Stimulated activated CD4-positive, alpha-beta T cell treated with anti-CD3 and anti-CD28 coated beads, Interleukin-12 subunit alpha, Interleukin-12 subunit beta, amount 100 ng/mL, for 4 hours (primary cell): ENCODE measurements around the gene EVA1C.
"Not testable (repeated sequence)": the region's sequence is repeated elsewhere in the genome, so short reads cannot be mapped to it uniquely, and the experiment has no call there.

Experiments
- DNase-seq: peaks from one replicate; pipeline ENCODE4 v3.0.0-alpha.2; 2020

Gene EVA1C

GRCh38 chr21:32426066-32426465, 13.6 kb downstream of the EVA1C start:
- no peak for DNase-seq

- no peak for DNase-seq
These were observed 14.1 kb downstream of the EVA1C start for GRCh38 chr21:32426592-32427051.

DNA sequence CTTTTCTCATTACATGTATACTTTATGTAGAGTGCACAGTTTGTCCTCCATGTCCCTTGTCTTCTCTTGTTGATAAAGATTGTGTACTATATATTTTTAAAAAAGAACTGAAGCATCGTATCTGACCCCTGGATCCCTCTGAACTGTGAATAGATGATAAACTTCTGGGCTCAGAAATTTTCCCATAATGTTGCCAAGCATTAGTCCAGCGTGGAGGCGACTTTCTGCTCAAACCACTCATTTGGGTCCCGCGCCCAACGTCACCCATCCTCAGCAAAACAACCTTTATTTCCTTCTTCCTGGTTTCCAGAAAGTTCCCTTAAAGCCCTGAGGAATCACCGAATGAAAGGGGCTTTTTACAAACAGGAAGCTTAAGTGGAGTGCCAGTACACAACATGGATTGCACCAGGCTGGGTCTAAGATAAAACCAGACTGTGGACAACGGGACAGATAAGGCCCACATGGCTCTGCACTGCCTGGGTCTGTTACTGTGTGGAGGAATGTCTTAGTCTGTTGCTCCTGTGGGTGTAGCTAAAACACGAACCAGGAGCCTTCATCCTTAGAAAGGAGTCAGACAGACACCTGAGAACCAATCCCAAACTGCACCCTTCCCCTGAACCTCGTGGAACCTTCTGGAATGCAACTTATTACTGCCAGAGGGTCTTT, 15.6 kb downstream of the EVA1C start:
- no peak for DNase-seq

DNA sequence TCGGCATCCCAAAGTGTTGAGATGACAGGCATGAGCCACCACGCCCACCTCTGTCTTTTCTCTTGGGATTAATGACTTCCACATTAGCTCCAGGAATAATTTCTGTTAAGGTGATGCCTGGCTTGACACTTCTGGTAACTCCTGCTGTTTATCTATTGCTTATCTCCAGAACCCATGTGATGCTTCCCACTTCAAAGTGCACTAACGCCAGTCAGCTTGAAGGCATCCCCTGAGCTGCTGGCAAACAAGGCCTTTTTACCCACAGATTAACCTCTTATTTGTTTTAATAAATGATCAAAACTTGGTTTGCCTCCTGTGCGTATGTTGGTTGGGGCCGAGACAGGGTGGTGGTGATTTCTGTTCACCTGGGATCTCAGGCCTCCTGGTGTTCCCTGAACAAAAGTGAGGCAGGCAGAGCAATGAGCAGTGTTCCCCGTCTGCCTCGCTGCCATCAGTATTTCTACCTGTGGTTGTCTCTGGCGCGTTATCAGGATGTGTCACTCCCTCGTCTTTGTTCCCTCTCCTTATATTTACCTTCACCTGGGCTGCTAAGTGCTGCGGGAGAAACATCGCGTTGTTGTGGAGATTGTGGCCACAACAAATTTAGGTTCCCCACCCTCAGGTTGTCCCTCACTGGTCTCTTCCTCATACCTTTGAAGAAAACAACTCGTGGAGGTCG, 20.6 kb downstream of the EVA1C start:
- DNase-seq = not testable (repeated sequence)

GRCh38 chr21:32437729-32438128, 25.2 kb downstream of the EVA1C start:
- no peak for DNase-seq

DNA sequence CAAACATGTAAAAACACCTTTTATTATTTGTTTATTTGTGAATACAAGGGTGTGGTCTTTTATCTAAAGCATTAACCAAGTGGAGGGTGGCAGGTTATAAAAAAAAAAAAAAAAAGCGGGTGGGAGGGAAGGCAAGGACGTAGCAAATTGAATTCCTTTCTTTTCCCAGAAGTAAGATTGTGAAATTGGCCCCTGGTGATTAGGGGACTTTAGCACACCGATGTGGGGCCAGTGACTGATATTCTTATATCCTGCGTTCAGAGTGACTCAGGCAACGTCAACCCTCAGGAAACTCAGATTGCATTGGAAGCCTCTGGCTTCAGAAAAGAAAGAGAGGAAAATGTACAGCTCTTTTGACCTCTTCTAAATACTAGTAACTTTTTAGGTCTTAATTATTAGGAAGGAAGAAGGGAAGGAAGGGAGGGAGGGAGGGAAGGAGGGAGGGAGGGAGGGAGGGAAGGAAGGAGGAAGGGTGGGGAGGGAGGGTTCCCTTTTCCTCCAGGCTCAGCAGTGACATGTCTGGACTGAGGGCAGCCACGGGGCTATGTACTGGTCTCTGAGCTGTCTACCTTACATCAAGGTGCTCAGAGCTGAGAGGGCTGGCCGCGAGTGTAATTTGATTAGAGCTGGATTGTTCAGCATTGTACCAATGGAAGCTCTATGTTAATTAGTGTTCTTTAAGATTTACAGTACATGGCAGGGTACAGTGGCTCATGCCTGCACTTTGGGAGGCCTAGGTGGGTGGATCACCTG, 30.2 kb downstream of the EVA1C start:
- DNase-seq = no peak

- no peak for DNase-seq
These were observed 32.6 kb downstream of the EVA1C start for GRCh38 chr21:32445101-32445500.

DNA sequence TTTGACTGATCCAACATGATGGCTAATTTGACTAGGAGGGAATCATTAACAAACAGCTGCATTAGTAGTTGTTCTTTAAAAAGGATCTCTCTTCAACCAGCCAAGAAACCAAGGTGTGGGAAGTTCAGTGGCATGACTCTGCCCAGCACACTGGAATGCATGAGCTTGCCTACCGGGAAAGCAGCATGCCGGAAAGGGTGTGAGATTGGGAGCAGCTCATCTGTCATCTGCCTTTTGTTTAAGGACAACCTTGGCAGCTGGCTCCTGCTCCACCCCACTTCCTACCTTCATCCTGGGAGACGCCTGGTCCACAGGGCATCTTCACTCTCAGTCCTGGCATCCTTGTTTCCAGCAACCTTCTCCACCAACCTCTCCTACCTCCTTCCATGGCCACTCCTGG, 33.9 kb downstream of the EVA1C start:
- not testable (repeated sequence) for DNase-seq

- DNase-seq = no peak
These were observed 34.7 kb downstream of the EVA1C start for GRCh38 chr21:32447224-32447623.

DNA sequence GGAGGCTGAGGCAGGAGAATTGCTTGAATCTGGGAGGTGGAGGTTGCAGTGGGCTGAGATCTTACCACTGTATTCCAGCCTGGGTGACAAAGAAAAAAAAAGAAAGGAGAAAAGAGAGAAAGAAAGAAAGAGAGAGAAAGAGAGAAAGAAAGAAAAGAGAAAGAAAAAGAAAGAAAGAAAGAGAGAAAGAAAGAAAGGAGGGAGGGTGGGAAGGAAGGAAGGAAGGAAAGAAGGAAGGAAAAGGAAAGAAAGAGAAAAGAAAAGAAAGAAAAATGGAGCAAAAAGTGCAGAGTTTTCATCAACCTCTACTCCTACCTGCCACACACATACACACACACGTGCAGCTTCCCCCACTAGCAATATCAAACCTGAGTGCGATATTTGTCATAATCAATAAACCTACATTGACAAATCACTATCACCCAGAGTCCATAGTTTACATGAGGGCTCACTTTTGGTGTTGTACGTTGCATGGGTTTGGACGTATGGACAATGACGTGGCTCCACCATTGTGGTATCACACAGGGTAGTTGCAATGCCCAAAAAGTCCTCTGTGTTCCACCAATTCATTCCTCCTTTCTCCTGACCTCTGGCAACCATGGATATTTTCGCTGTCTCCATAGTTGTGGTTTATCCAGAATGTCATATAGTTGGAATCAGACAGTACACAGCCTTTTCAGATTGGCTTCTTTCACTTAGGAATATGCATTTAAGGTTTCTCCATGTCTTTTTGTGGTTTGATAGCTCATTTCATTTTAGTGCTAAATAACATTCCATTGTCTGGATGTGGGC, 36.5 kb downstream of the EVA1C start:
- no peak for DNase-seq

- DNase-seq = not testable (repeated sequence)
These were observed 38.6 kb downstream of the EVA1C start for GRCh38 chr21:32450881-32451701.

- not testable (repeated sequence) for DNase-seq
These were observed 39.7 kb downstream of the EVA1C start for GRCh38 chr21:32452191-32452590.

DNA sequence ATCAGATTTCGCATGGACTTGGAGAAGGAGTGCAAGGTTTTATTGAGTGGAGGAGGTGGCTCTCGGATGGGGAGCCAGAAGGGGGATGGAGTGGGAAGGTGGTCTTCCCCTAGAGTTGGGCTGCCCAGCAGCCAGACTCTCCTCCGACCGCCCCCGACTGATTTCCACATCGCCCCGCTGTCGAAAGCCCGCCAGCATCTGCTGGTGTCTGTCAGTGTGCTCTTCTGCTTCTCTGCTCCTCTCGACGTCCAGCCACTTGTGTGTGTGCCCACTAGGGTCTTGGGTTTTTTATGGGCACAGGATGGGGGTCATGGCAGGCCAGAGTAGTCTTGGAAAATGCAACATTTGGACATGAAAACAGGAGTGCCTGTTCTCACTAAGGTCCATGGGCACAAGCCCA, 40.1 kb downstream of the EVA1C start:
- DNase-seq = no peak

DNA sequence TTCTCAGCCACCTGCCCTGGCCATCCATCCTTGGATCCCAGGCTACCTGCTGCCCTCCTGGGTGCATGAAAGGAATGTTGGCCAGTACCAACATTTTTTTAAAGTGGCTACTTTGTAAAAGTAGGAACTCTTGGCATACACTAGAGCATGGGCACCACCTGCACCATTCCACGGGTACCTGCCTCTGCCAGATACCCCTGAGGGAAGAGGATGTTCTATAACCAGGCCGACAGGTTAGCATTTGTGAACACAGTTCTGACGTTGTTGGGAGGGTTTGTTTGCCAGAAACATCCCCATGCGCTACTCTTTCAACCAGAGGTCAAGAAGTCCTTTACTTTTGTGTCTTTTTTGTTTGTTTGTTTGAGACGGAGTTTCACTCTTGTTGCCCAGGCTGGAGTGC, 43.0 kb downstream of the EVA1C start:
- no peak for DNase-seq

GRCh38 chr21:32456497-32456918, 44.0 kb downstream of the EVA1C start:
- no peak for DNase-seq

- DNase-seq = no peak
These were observed 44.9 kb downstream of the EVA1C start for GRCh38 chr21:32457360-32457840.

GRCh38 chr21:32457962-32458361, 45.5 kb downstream of the EVA1C start:
- no peak for DNase-seq

GRCh38 chr21:32459972-32460371, 47.5 kb downstream of the EVA1C start:
- DNase-seq = no peak

GRCh38 chr21:32461503-32461902, 49.0 kb downstream of the EVA1C start:
- no peak for DNase-seq

- DNase-seq = not testable (repeated sequence)
These were observed 50.1 kb downstream of the EVA1C start for GRCh38 chr21:32462564-32462963.

DNA sequence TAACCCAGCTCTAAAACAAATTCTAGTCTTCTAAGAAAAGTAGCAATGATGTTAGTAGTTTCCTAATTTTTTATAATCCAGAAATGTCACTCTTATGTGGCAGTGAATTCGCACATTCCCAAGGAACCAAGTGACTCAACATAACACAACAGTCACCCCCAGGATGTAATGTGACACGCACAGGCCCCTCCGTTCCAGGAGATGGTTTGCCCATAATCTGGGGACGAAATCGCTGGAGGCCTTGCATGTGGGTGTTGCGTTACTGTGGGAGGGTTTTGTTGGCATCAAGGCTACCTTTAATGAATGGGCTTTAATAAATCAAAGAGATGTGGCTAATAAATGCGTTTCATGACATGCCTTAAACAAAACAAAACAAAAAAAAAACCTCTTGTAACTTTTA, 50.9 kb downstream of the EVA1C start:
- no peak for DNase-seq

- no peak for DNase-seq
These were observed 51.4 kb downstream of the EVA1C start for GRCh38 chr21:32463889-32464300.
